Muscle layer of colon (tissue), 2 donors: ENCODE results near the gene KCTD17.

Experiments
- H3K27ac ChIP-seq: one replicate; pipeline ENCODE4 v1.7.0; 2013; ENCODE audit warnings: low read depth, mild to moderate bottlenecking, low read length, moderate library complexity
- H3K27me3 ChIP-seq, 2 donors: one replicate each; pipeline ENCODE4 v1.7.0; 2013; ENCODE audit warnings: low read length in 2 of 2, mild to moderate bottlenecking in 2 of 2; ENCODE audit not compliant: insufficient read depth in 2 of 2, control insufficient read depth in 1 of 2
- H3K36me3 ChIP-seq: one replicate; pipeline ENCODE4 v1.7.0; 2013; ENCODE audit warnings: mild to moderate bottlenecking, low read length; ENCODE audit not compliant: insufficient read depth
- H3K4me1 ChIP-seq: one replicate; pipeline ENCODE4 v1.7.0; 2013; ENCODE audit warnings: mild to moderate bottlenecking, low read length; ENCODE audit not compliant: insufficient read depth
- H3K4me3 ChIP-seq, 2 donors: one replicate each; pipeline ENCODE4 v1.7.0; 2013; ENCODE audit warnings: low read length in 2 of 2, low read depth in 1 of 2, mild to moderate bottlenecking in 1 of 2, moderate library complexity in 1 of 2
- H3K9ac ChIP-seq: one replicate; pipeline ENCODE4 v1.7.0; 2013; ENCODE audit warnings: low read length
- H3K9me3 ChIP-seq: one replicate; pipeline ENCODE4 v1.7.0; 2013; ENCODE audit warnings: mild to moderate bottlenecking, low read length
- donor health status: abdominal sarcoma.
- donor health status: Adenocarcinoma of cecum.

The KCTD17 gene

DNA sequence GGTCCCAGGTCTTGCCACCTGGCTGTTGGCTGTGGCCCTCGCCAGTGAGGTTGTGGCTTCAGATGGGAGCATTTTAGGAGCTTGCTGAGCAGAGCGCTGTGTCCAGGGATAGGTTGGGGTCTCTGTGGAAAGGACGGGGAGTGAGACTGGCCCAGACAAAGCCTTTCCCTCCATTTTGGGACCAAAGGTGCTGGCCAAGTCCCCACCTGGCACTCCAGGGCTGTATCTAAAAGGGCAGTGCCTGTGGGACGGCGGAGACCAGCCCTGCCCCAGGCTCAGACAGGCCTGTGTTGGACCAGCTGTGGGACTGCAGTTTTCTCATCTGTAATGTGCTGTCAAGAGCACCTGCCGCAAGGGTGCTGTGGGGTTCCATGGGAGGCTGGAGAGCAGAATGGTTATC, 5.0 kb upstream of the KCTD17 start:
- Histone ChIP-seq H3K4me1 (no peaks in the 10 kb centered on the region), H3K36me3 (no peaks in the 10 kb centered on the region), H3K27ac (no peak overlapping the region), H3K27me3 (peaks cover 0 to 6% of the 10 kb centered on the region in 2 donors), H3K9me3 (no peaks in the 10 kb centered on the region), H3K4me3 (no peak overlapping the region), H3K9ac (no peak overlapping the region)

DNA sequence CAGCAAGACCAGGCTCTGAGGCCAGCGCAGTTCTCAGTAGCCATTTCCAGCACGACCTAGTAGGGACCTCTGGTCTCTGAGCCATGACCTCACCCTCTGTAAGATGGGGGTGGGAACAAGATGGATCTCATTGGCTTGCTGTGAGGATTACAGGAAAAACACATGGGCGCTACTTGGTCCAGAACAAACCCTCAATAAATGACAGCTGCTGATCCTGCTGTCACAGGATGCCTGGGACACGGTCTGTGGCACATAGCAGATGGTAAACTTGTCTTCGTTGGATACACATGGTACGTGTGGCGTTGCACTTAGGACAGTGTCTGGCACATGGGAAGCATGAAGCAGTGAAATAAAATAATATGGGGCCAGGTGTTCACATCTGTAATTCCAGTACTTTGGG, 4.5 kb upstream of the KCTD17 start:
- no peaks in the 10 kb centered on the region for H3K36me3 ChIP-seq
- H3K4me1 ChIP-seq: peaks cover 2% of the 10 kb centered on the region
- no peaks in the 10 kb centered on the region for H3K9me3 ChIP-seq
- H3K9ac ChIP-seq: no peak overlapping the region
- no peak overlapping the region for H3K4me3 ChIP-seq
- peaks cover 0 to 6% of the 10 kb centered on the region in 2 donors for H3K27me3 ChIP-seq
- H3K27ac ChIP-seq: no peak overlapping the region

- Histone ChIP-seq H3K36me3 (no peaks in the 10 kb centered on the region), H3K27ac (no peak overlapping the region), H3K27me3 (peaks cover 0 to 3% of the 10 kb centered on the region in 2 donors), H3K9me3 (no peaks in the 10 kb centered on the region), H3K4me3 (no peak overlapping the region), H3K4me1 (peaks cover 12% of the 10 kb centered on the region), H3K9ac (no peak overlapping the region)
These were observed 3.4 kb upstream of the KCTD17 start for GRCh38 chr22:37048133-37048532.

GRCh38 chr22:37049224-37049623, 2.3 kb upstream of the KCTD17 start:
- no peak overlapping the region for H3K4me3 ChIP-seq
- H3K27me3 ChIP-seq: no peaks in the 10 kb centered on the region
- H3K4me1 ChIP-seq: peaks cover 12% of the 10 kb centered on the region
- no peaks in the 10 kb centered on the region for H3K36me3 ChIP-seq
- H3K27ac ChIP-seq: no peak overlapping the region
- no peak overlapping the region for H3K9ac ChIP-seq
- no peaks in the 10 kb centered on the region for H3K9me3 ChIP-seq

DNA sequence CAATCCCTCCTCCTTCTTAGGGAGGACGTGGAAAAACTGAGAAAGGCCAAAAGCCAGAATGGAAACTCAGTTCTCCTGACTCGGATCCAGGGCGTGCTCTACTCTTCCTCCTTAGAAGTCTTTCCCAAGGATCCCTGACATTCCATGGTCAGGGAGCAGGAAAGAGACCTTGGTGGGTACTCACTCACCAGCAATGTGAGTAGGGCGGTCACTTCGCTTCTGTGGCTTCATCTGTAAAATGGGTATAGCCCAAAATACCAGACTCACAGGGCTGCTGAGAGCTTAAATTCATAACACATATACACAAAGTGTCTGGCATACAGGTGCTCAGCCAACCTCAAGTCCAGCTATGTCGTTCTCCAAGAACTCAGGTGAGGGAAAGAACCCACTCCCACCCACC, 629 bp upstream of the KCTD17 start:
- Histone ChIP-seq H3K27ac (no peak overlapping the region), H3K9ac (no peak overlapping the region), H3K36me3 (peaks cover 11% of the 10 kb centered on the region), H3K4me3 (no peak overlapping the region), H3K4me1 (peaks cover 12% of the 10 kb centered on the region), H3K9me3 (no peaks in the 10 kb centered on the region), H3K27me3 (no peaks in the 10 kb centered on the region)

DNA sequence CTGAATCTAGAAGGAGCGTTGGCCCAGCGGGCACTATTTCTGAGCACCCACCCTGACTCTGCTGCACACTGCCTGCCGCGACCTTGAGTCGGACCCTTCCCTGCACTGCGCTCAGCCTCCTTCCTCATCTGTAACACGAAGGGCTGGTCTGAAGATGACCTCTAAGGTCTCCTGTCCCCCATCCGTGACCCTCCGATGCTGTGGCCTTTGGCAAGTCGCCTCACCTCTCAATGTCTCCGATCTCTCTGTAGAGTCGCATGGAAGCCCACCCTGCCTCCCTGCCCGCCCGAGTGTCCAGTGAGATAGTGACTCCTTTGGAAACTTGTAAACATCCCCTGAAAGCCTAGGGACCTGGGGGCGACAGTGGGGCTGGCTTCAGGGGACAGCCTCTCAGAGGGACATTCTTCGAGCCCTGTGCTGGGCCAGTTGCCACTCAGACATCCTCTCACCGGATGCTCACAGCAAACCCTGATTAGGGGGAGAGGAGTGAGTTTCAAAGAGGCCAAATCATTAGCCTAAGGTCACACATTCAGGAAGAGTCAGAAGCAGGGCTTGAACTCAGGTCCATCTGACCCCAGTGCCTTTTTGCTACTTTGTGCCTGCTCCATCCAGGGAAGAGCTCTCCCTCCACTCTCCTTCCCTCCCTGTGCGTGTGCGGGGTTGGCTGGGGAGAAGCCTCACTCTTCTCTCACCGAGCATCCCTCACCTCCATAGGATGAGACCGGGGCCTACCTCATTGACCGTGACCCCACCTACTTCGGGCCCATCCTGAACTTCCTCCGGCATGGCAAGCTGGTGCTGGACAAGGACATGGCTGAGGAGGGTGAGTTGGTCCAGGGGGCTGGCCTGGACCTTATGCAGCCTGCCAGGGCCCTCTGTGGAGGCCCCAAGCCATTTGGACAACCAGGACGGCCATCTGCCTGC, 1.1 kb downstream of the KCTD17 start:
- no peaks in the 10 kb centered on the region for H3K27me3 ChIP-seq
- peaks cover 21% of the 10 kb centered on the region for H3K36me3 ChIP-seq
- no peaks in the 10 kb centered on the region for H3K9me3 ChIP-seq
- H3K27ac ChIP-seq: no peak overlapping the region
- H3K4me1 ChIP-seq: peaks cover 12% of the 10 kb centered on the region
- H3K9ac ChIP-seq: no peak overlapping the region
- peak overlapping the region; percentile 52 to 59 for H3K4me3 ChIP-seq

- peaks cover 29% of the 10 kb centered on the region for H3K36me3 ChIP-seq
- peaks cover 12% of the 10 kb centered on the region for H3K4me1 ChIP-seq
- H3K9me3 ChIP-seq: no peaks in the 10 kb centered on the region
- H3K27ac ChIP-seq: no peak overlapping the region
- H3K4me3 ChIP-seq: no peak overlapping the region
- H3K27me3 ChIP-seq: no peaks in the 10 kb centered on the region
- no peak overlapping the region for H3K9ac ChIP-seq
These were observed 1.9 kb downstream of the KCTD17 start for GRCh38 chr22:37053310-37054055.

GRCh38 chr22:37054056-37054395, 2.5 kb downstream of the KCTD17 start:
- Histone ChIP-seq H3K9me3 (no peaks in the 10 kb centered on the region), H3K27ac (no peak overlapping the region), H3K36me3 (peaks cover 32% of the 10 kb centered on the region), H3K9ac (no peak overlapping the region), H3K4me3 (no peak overlapping the region), H3K4me1 (peaks cover 12% of the 10 kb centered on the region), H3K27me3 (no peaks in the 10 kb centered on the region)

- Histone ChIP-seq H3K27me3 (no peaks in the 10 kb centered on the region), H3K4me3 (no peak overlapping the region), H3K9ac (no peak overlapping the region), H3K27ac (no peak overlapping the region), H3K9me3 (no peaks in the 10 kb centered on the region), H3K4me1 (peaks cover 12% of the 10 kb centered on the region), H3K36me3 (peaks cover 32% of the 10 kb centered on the region)
These were observed 3.2 kb downstream of the KCTD17 start for GRCh38 chr22:37054600-37055365.

GRCh38 chr22:37056246-37056645, 4.7 kb downstream of the KCTD17 start:
- Histone ChIP-seq H3K4me1 (peaks cover 12% of the 10 kb centered on the region), H3K27ac (no peak overlapping the region), H3K36me3 (peaks cover 32% of the 10 kb centered on the region), H3K9me3 (no peaks in the 10 kb centered on the region), H3K27me3 (no peaks in the 10 kb centered on the region), H3K9ac (no peak overlapping the region), H3K4me3 (no peak overlapping the region)

DNA sequence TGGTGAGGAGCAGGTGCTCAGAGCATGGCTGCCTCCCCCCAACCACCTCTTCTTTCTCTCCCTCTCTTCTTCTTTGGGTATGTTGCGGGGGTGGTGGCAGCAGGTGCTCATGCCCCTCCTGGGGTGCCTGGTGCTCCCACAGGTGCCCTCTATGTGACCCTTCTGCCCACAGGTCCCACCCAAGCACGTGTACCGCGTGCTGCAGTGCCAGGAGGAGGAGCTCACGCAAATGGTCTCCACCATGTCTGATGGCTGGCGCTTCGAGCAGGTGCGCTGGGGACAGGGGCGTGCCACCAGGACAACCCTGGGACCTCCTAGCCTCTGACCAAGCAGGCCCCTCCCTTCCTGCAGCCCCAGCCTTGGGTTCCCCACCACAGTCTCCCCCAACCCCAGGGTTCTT, 5.7 kb downstream of the KCTD17 start:
- no peak overlapping the region for H3K27ac ChIP-seq
- H3K27me3 ChIP-seq: no peaks in the 10 kb centered on the region
- H3K36me3 ChIP-seq: peaks cover 32% of the 10 kb centered on the region
- H3K4me3 ChIP-seq: no peak overlapping the region
- peaks cover 8% of the 10 kb centered on the region for H3K4me1 ChIP-seq
- no peak overlapping the region for H3K9ac ChIP-seq
- no peaks in the 10 kb centered on the region for H3K9me3 ChIP-seq
